C4-2B (cell line): ENCODE measurements around the gene SCAPER.

ENCODE experiments used
- H3K27ac ChIP-seq: fragments of 450-650 bp; 2 replicates; pipeline ENCODE4 v1.5.1; 2017
- CTCF ChIP-seq: fragments of 450-650 bp; conservative IDR thresholded peaks from 2 replicates; pipeline ENCODE4 v1.5.1; 2017; ENCODE audit warnings: mild to moderate bottlenecking
- ZFX ChIP-seq: fragments of 450-650 bp; IDR thresholded peaks from 2 replicates; pipeline ENCODE4 v1.6.1; 2017

The SCAPER gene

GRCh38 chr15:76353903-76354302 is 551.2 kb downstream of the SCAPER start:
- H3K27ac ChIP-seq, result no peak overlapping the region
- TF ChIP-seq ZFX, result no peak
- TF ChIP-seq CTCF, result no peak

- no peak for TF ChIP-seq CTCF
- no peak for TF ChIP-seq ZFX
- no peak overlapping the region for H3K27ac ChIP-seq
These were observed 552.0 kb downstream of the SCAPER start for GRCh38 chr15:76353023-76353577.

GRCh38 chr15:76349301-76350070 is 555.7 kb downstream of the SCAPER start:
- TF ChIP-seq ZFX (no peak), CTCF (no peak)
- no peak overlapping the region for H3K27ac ChIP-seq

- no peak overlapping the region for H3K27ac ChIP-seq
- TF ChIP-seq ZFX (no peak), CTCF (no peak)
These were observed 557.6 kb downstream of the SCAPER start for GRCh38 chr15:76347482-76348055.

- TF ChIP-seq ZFX, result no peak
- no peak for TF ChIP-seq CTCF
- H3K27ac ChIP-seq, result no peak overlapping the region
These were observed 558.3 kb downstream of the SCAPER start for GRCh38 chr15:76346669-76347481.

GRCh38 chr15:76345880-76346668 is 559.1 kb downstream of the SCAPER start:
- TF ChIP-seq CTCF (no peak), ZFX (no peak)
- H3K27ac ChIP-seq, result no peak overlapping the region
